ENCODE data around the gene BTNL8.

BTNL8 gene

GRCh38 chr5:180920710-180921109 lies 21.8 kb downstream of the BTNL8 start:
- H3K4me3 ChIP-seq (ENCODE audit: low read depth, low read length): no peak overlapping the region
- no peaks in the 10 kb centered on the region for H3K36me3 ChIP-seq
- H3K27ac ChIP-seq: no peak overlapping the region
- H3K27me3 ChIP-seq (ENCODE audit: insufficient read depth, low read depth, severe bottlenecking): no peaks in the 10 kb centered on the region
- no peak for DNase-seq
- no peak for TF ChIP-seq CTCF (IDR thresholded peaks at IDR 0.05; ENCODE audit: low read depth, low read length)
- no peaks in the 10 kb centered on the region for H3K9me3 ChIP-seq (ENCODE audit: severe bottlenecking)

- H3K27me3 ChIP-seq (ENCODE audit: insufficient read depth, low read depth, severe bottlenecking): no peaks in the 10 kb centered on the region
- no peak overlapping the region for H3K4me3 ChIP-seq (ENCODE audit: low read depth, low read length)
- DNase-seq: no peak
- H3K9me3 ChIP-seq (ENCODE audit: severe bottlenecking): no peaks in the 10 kb centered on the region
- H3K36me3 ChIP-seq: no peaks in the 10 kb centered on the region
- no peak overlapping the region for H3K27ac ChIP-seq
- no peak for TF ChIP-seq CTCF (IDR thresholded peaks at IDR 0.05; ENCODE audit: low read depth, low read length)
Observed at GRCh38 chr5:180922932-180923331, 24.0 kb downstream of the BTNL8 start.

GRCh38 chr5:180932660-180933059 lies 33.7 kb downstream of the BTNL8 start:
- Histone ChIP-seq H3K27me3 (ENCODE audit: insufficient read depth, low read depth, severe bottlenecking) (no peaks in the 10 kb centered on the region), H3K9me3 (ENCODE audit: severe bottlenecking) (no peaks in the 10 kb centered on the region), H3K36me3 (no peaks in the 10 kb centered on the region), H3K27ac (no peak overlapping the region), H3K4me3 (ENCODE audit: low read depth, low read length) (no peak overlapping the region)
- no peak for TF ChIP-seq CTCF (IDR thresholded peaks at IDR 0.05; ENCODE audit: low read depth, low read length)
- DNase-seq: no peak

- TF ChIP-seq CTCF (IDR thresholded peaks at IDR 0.05; ENCODE audit: low read depth, low read length): no peak
- H3K27ac ChIP-seq: no peak overlapping the region
- H3K9me3 ChIP-seq (ENCODE audit: severe bottlenecking): no peaks in the 10 kb centered on the region
- no peak overlapping the region for H3K4me3 ChIP-seq (ENCODE audit: low read depth, low read length)
- no peak for DNase-seq
- H3K36me3 ChIP-seq: no peaks in the 10 kb centered on the region
- no peaks in the 10 kb centered on the region for H3K27me3 ChIP-seq (ENCODE audit: insufficient read depth, low read depth, severe bottlenecking)
Observed at GRCh38 chr5:180935203-180935602, 36.2 kb downstream of the BTNL8 start.

- Histone ChIP-seq H3K9me3 (ENCODE audit: severe bottlenecking) (no peaks in the 10 kb centered on the region), H3K27ac (no peak overlapping the region), H3K4me3 (ENCODE audit: low read depth, low read length) (no peak overlapping the region), H3K27me3 (ENCODE audit: insufficient read depth, low read depth, severe bottlenecking) (no peaks in the 10 kb centered on the region), H3K36me3 (no peaks in the 10 kb centered on the region)
- no peak for TF ChIP-seq CTCF (IDR thresholded peaks at IDR 0.05; ENCODE audit: low read depth, low read length)
- no peak for DNase-seq
Observed at GRCh38 chr5:180938294-180938693, 39.3 kb downstream of the BTNL8 start.

- no peaks in the 10 kb centered on the region for H3K9me3 ChIP-seq (ENCODE audit: severe bottlenecking)
- DNase-seq: no peak
- no peak overlapping the region for H3K27ac ChIP-seq
- TF ChIP-seq CTCF (IDR thresholded peaks at IDR 0.05; ENCODE audit: low read depth, low read length): no peak
- H3K27me3 ChIP-seq (ENCODE audit: insufficient read depth, low read depth, severe bottlenecking): peaks cover 3% of the 10 kb centered on the region
- H3K36me3 ChIP-seq: no peaks in the 10 kb centered on the region
- H3K4me3 ChIP-seq (ENCODE audit: low read depth, low read length): no peak overlapping the region
Observed at GRCh38 chr5:180950291-180950949, 51.5 kb downstream of the BTNL8 start.
